CD4-positive, alpha-beta T cell (primary cell): ENCODE measurements around the gene RALGPS1. TPM values are rescaled to one million over a fixed set of nuclear protein-coding genes. Genes with fewer than 3 reads are reported as not detected.
A peak's percentile ranks its signal among the peaks of the same experiment; 100 is the strongest.

Source experiments
- ATAC-seq: fragments of 200-7000 bp; cut with Tn5 transposase; one replicate; pipeline ENCODE4 v1.10.0; 2022; ENCODE audit warnings: mild to moderate bottlenecking; ENCODE audit not compliant: poor library complexity
- CTCF ChIA-PET: fragments of 350-600 bp; sonication (Branson Sonifier 250); formaldehyde crosslinking; loops from one replicate; lab custom pipeline; 2021; ENCODE audit warnings: antibody characterized with exemption, inconsistent platforms; lab: Charles Lee
- POLR2A ChIA-PET: fragments of 350-600 bp; sonication (Branson Sonifier 250); formaldehyde crosslinking; loops from one replicate; lab custom pipeline; 2021; ENCODE audit warnings: antibody characterized with exemption, inconsistent platforms; lab: Charles Lee
- DNase-seq, 14 experiments: peaks; one replicate each; pipeline ENCODE4 v3.0.0-alpha.2; 2013 to 2020; ENCODE audit warnings: mixed read lengths in 2 of 14
- H3K27ac ChIP-seq, 2 donors: one replicate each; pipeline versions ENCODE4 v1.5.1 to v1.7.0; 2013; ENCODE audit warnings: low read length in 2 of 2, low read depth in 1 of 2, mild to moderate bottlenecking in 1 of 2
- H3K27me3 ChIP-seq, 2 experiments: 1 replicate in 1 of 2; 2 replicates in 1 of 2; pipeline versions ENCODE4 v1.6.1 to v1.7.0; 2013; ENCODE audit warnings: low read length in 2 of 2, control low read depth in 1 of 2, mild to moderate bottlenecking in 1 of 2, moderate library complexity in 1 of 2; ENCODE audit not compliant: insufficient read depth in 2 of 2, control insufficient read depth in 1 of 2
- H3K36me3 ChIP-seq: one replicate; pipeline ENCODE4 v1.6.1; 2013; ENCODE audit warnings: low read length, control low read depth; ENCODE audit not compliant: insufficient read depth
- H3K4me1 ChIP-seq: one replicate; pipeline ENCODE4 v1.6.1; 2013; ENCODE audit warnings: low read length, control low read depth; ENCODE audit not compliant: insufficient read depth
- H3K4me3 ChIP-seq: one replicate; pipeline ENCODE4 v1.5.1; 2013; ENCODE audit warnings: mild to moderate bottlenecking, low read length, moderate library complexity
- H3K9me3 ChIP-seq, 2 experiments: 1 replicate in 1 of 2; 2 replicates in 1 of 2; pipeline versions ENCODE4 v1.6.1 to v1.7.0; 2013; ENCODE audit warnings: low read length in 2 of 2, mild to moderate bottlenecking in 2 of 2, control low read depth in 1 of 2, moderate library complexity in 1 of 2; ENCODE audit not compliant: control insufficient read depth in 1 of 2, insufficient read depth in 1 of 2
- H3K27ac Mint-ChIP-seq: one replicate; pipeline ENCODE4 v1.8.0; 2020; ENCODE audit warnings: mixed read lengths
- H3K27me3 Mint-ChIP-seq: one replicate; pipeline ENCODE4 v1.8.0; 2021; ENCODE audit warnings: mixed read lengths
- H3K36me3 Mint-ChIP-seq: one replicate; pipeline ENCODE4 v1.8.0; 2021; ENCODE audit warnings: low read depth, mixed read lengths
- H3K4me1 Mint-ChIP-seq: one replicate; pipeline ENCODE4 v1.8.0; 2021; ENCODE audit warnings: low read depth, mixed read lengths
- H3K4me3 Mint-ChIP-seq: one replicate; pipeline ENCODE4 v1.8.0; 2020; ENCODE audit warnings: mild to moderate bottlenecking, mixed read lengths
- H3K9me3 Mint-ChIP-seq: one replicate; pipeline ENCODE4 v1.8.0; 2020; ENCODE audit warnings: mixed read lengths
- CTCF ChIP-seq: fragments of 200-600 bp; IDR thresholded peaks from one replicate; pipeline ENCODE4 v1.8.0; 2022; ENCODE audit warnings: antibody characterized with exemption, mild to moderate bottlenecking
- intact Hi-C, 2 experiments: fragments of 100-400 bp; cut with DNase I in 1 of 2; cut with micrococcal nuclease in 1 of 2; formaldehyde crosslinking; loops; one replicate each; pipeline versions ENCODE4 v1.15.1 to v1.9.0; 2023 to 2025; cut with DNase I, micrococcal nuclease
- total RNA-seq, 174 experiments: library from RNA in 2 of 174; stranded (reverse) in 2 of 174; gene quantifications; one replicate each; pipeline ENCODE4 v1.2.3 and lab custom pipeline; 2021 to 2026

Gene RALGPS1
- total RNA-seq, 2 experiments from 2014 or later: 5.8 to 6.3 TPM

DNA sequence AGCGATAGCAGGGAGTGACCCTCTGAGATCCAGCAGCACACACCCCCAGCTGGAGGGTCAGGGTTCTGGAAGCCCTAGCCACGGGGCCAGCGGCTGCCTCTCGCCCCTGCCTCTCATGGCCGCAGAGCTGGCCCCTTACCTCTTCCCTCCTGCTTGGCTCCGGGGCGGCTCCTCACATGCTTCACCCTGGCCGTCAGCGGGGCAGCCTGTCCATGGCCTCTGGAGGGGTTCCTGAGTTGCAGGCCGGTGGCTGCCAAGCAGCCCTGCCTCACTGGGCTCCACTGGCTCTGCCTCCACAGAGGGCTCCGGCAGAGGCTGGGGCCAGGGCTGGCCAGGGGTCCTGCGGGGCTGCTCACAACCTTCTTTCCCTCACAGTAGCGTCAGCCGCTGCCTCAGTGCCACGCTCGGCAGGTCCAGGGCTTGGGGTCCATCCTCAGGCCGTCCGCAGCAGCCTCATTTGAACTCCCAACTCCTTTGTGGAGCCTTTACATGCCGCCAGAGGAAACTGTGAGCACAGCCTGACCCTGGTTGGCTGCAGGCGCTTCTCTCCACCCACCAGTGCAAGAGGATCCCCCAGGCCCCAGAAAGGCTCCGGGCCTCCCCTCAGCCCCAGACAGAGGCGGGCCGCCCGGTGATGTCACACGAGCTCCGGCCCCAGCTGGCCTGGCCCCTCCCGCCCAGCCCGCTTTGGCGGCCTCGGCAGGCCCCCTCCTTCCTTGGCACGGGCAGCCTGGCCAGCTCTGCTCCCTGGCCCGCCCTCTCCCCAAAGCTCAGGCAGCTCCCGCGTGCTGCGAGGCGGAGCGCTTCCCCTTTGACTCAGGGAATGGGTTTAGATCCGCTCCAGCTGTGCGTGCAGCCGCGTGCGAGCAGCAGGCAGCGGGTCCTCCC, 207.8 kb downstream of the RALGPS1 start, which contains the start of gene ANGPTL2:
TSS of gene ANGPTL2 (minus strand) at position 460 of the 888 bp plus-strand sequence. CDS start 13,904 bp downstream, outside the sequence.
- H3K27me3 ChIP-seq: peaks cover 20 to 26% of the 10 kb centered on the region in 2 experiments
- intact Hi-C loops: no loop called here
- no peak within 1 kb of the TSS for H3K27ac ChIP-seq
- Mint-ChIP-seq H3K27me3 (peaks cover 62% of the 10 kb centered on the region), H3K9me3 (no peaks in the 10 kb centered on the region), H3K27ac (no peak within 1 kb of the TSS), H3K4me3 (no peak within 1 kb of the TSS), H3K36me3 (no peaks in the 10 kb centered on the region), H3K4me1 (no peaks in the 10 kb centered on the region)
- no peak for TF ChIP-seq CTCF
- CTCF ChIA-PET: interaction anchor here (0.7 kb wide), 1 partner anchor 182 kb away, joined by 3 read pairs; no protein-coding TSS in a partner anchor
- DNase-seq (peak in 3 of 14 experiments; percentile 5 to 43 (median 34)), ATAC-seq (no peak)
- H3K9me3 ChIP-seq: peaks cover 0 to 10% of the 10 kb centered on the region in 2 experiments
- H3K4me3 ChIP-seq: no peak within 1 kb of the TSS
- POLR2A ChIA-PET: no interaction called here
- peaks cover 14% of the 10 kb centered on the region for H3K4me1 ChIP-seq
- no peaks in the 10 kb centered on the region for H3K36me3 ChIP-seq

- POLR2A ChIA-PET: no interaction called here
- H3K27me3 Mint-ChIP-seq: peaks cover 62% of the 10 kb centered on the region
- peaks cover 0 to 10% of the 10 kb centered on the region in 2 experiments for H3K9me3 ChIP-seq
- intact Hi-C loops: no loop called here
- no peak overlapping the region for H3K27ac ChIP-seq
- TF ChIP-seq CTCF: no peak
- H3K4me3 Mint-ChIP-seq: no peak overlapping the region
- ATAC-seq: no peak
- no peak overlapping the region for H3K4me3 ChIP-seq
- H3K4me1 ChIP-seq: peaks cover 14% of the 10 kb centered on the region
- no peaks in the 10 kb centered on the region for H3K36me3 Mint-ChIP-seq
- H3K36me3 ChIP-seq: no peaks in the 10 kb centered on the region
- peaks cover 20 to 26% of the 10 kb centered on the region in 2 experiments for H3K27me3 ChIP-seq
- DNase-seq: no peak
- no peaks in the 10 kb centered on the region for H3K4me1 Mint-ChIP-seq
- no peaks in the 10 kb centered on the region for H3K9me3 Mint-ChIP-seq
- CTCF ChIA-PET: interaction anchor here (0.7 kb wide), 1 partner anchor 182 kb away, joined by 3 read pairs; no protein-coding TSS in a partner anchor
- H3K27ac Mint-ChIP-seq: no peak overlapping the region
These were observed 208.7 kb downstream of the RALGPS1 start for GRCh38 chr9:127123064-127123890.

DNA sequence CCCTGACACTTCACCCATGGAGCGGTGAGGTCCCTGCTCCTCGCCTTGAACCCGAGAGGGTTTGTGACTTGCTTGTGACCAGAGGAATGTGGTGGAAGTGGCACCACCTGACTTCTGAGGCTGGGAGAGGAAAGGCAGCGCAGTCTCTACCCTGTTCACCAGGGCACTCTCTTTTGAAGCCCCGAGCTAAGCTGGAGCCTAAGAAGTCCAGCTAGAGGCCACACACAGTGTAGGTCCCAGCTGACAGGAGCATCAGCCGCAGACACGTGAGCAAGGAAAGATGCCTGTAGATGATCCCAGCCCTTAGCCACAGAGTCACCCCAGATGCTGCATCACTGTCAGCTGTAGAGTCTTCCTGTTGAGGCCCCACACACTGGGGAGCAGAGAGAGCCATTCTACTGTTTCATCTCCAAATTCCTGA, 209.5 kb downstream of the RALGPS1 start:
- Mint-ChIP-seq H3K36me3 (no peaks in the 10 kb centered on the region), H3K4me3 (no peak overlapping the region), H3K4me1 (no peaks in the 10 kb centered on the region), H3K9me3 (no peaks in the 10 kb centered on the region), H3K27ac (no peak overlapping the region), H3K27me3 (peaks cover 56% of the 10 kb centered on the region)
- Histone ChIP-seq H3K36me3 (no peaks in the 10 kb centered on the region), H3K4me3 (no peak overlapping the region), H3K9me3 (peaks cover 0 to 10% of the 10 kb centered on the region in 2 experiments), H3K4me1 (peaks cover 14% of the 10 kb centered on the region), H3K27me3 (peaks cover 20 to 26% of the 10 kb centered on the region in 2 experiments), H3K27ac (no peak overlapping the region)
- ChIA-PET POLR2A (no interaction called here), CTCF (no interaction called here)
- TF ChIP-seq CTCF: no peak
- no peak for DNase-seq
- no peak for ATAC-seq
- intact Hi-C loops: no loop called here
